Measurements from ENCODE around the gene EYS.
A peak's percentile ranks its signal among the peaks of the same experiment; 100 is the strongest.

Gene EYS

DNA sequence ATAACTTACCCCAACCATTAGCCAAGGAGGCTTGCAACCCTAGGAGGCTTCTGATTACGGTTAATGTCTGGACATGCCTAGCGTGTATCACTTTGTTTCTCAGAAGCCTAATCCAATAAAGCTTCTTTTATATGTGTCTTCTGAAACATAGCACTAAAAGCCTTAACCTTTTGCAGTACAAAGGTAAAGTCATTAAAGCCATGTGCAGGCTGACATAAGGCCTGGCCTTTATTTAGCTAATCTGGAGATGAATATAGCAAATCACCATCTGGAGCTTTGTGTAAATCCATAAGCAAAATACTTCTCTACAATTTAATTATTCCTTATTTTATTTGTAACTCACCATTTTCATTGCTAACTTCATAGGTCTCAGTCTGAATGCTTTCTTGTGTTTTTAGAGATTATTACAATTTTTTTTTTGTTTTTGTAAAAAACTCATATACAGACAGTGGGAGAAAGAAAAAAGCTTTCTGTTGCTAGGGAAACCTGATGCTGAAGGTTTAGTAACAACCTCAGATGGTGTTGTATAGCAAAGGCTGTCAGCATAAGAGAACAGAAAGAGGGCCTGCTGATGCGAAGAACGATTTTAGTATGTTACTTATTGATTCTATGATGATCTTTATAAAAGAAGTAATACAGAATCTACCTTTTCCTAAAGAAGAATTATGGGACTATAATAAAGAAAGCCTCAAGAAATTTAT is at the start of gene EYS:
Gene EYS (minus strand): TSS at position 101 of the 701 bp plus-strand sequence. CDS start 211,816 bp downstream, outside the sequence.
- DNase-seq (ENCODE audit: low spot score), result no peak

DNA sequence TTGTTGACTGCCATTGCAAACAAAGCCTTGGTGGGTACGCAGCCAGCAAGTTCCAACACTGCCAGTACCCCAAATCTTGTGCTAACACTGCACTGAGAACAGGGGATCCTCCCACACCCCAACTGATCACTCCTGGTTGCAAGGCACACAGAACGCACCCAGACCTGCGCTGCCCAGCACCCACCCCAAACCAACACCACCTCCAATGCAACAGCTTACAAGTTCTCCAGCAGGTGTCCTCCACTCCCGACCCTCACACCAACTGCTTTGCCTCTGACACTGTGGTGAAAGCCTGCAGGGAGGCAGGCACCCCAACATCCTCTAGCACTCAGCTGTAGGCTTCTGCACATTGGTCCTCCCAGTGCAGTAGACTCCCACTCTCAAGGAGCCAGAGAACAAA is 39.3 kb upstream of the EYS start:
- DNase-seq (ENCODE audit: low spot score), result no peak

DNA sequence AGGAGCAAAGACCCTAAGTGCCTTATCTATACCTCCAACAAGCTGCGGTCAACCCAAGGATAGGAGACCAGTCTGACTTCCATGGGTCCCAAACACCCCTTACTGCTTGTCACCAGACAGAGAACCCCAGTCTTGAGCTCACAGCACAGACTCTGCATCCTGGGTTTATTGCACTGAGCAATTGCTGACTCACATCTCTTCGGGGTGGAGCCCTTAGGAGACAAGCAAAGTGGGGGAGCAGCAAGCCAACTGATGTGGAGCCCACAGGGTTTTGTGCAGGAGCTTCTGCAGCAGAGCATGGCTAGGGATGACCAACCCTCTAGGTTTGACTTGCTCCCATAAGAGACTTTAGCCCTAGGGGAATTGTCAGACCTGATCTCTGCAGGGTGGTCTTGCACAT is 38.6 kb upstream of the EYS start:
- DNase-seq (ENCODE audit: low spot score), result no peak

GRCh38 chr6:65728879-65729479 is 22.0 kb upstream of the EYS start:
- no peak for DNase-seq (ENCODE audit: low spot score)

GRCh38 chr6:65719101-65719500 is 12.1 kb upstream of the EYS start:
- DNase-seq (ENCODE audit: low spot score), result no peak

GRCh38 chr6:65711531-65711930 is 4.5 kb upstream of the EYS start:
- DNase-seq (ENCODE audit: low spot score), result no peak

DNA sequence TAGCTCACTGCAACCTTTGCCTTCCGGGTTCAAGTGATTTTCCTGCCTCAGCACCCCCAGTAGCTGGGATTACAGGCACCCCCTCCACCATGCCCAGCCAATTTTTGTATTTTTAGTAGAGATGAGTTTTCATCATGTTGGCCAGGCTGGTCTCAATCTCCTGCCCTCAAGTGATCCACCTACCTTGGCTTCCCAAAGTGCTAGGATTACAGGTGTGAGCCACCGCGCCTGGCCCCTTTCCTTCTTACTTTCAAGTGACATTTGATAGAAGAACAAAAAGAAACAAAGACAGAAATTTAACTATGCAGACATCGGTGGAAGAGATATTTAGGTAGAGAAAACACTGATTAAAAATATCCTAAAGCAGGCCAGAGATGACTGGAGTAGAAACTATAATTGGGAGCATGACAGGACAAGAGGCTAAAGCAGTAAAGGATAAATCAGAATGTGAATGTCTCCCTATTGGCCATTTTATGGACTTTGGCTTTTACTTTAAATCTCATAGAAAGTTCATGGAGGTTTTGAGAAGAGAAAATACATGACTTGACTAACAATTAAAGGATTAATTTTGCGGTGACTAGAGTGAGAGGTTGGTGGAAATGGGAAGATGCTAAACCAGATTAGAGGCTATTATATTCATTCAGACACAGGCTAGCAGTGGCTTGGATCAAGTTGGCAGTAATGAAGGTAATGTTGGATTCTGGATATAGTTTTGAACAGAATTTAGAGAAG is 2.2 kb upstream of the EYS start:
- DNase-seq (ENCODE audit: low spot score), result no peak

DNA sequence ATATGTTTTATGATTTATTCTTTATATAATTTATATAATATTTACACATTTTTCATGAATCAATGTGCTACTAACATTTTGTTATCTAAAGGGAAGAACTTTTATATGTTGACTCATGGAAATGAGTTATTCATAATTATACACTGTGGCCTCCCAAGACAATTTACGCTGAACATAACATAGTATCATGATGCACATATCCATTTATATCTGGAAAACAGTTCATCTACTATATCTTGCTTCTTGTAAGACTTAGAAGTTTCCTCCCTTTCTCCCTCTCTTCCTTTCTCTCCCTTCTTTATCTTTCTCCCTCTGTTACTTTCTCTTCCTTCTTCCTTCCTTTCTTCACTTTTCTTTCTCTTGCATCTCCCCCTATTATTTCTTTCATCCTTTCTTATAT is 1.1 kb upstream of the EYS start:
- no peak for DNase-seq (ENCODE audit: low spot score)

GRCh38 chr6:65706436-65706835 is 590 bp downstream of the EYS start:
- DNase-seq (ENCODE audit: low spot score), result no peak

DNA sequence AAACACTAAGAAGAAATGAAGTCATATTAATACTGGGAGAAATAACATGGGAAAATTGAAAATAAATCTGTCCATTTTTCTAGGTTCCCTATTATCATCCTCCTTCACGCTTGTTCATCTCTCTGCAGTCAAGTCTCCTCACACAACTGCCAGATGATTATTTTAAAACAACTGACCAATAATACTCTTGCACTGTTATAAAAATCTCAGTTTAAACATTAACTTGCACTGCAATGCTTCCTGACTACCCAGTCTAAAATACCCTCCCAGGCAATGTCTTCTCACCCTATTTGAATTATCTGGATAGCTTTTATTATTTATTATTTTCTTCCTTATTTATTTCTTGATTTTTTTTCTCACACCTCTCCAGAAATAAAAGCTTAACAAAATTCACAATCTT is 5.7 kb downstream of the EYS start:
- no peak for DNase-seq (ENCODE audit: low spot score)

- no peak for DNase-seq (ENCODE audit: low spot score)
Measured at GRCh38 chr6:65700561-65700960, 6.5 kb downstream of the EYS start.

DNA sequence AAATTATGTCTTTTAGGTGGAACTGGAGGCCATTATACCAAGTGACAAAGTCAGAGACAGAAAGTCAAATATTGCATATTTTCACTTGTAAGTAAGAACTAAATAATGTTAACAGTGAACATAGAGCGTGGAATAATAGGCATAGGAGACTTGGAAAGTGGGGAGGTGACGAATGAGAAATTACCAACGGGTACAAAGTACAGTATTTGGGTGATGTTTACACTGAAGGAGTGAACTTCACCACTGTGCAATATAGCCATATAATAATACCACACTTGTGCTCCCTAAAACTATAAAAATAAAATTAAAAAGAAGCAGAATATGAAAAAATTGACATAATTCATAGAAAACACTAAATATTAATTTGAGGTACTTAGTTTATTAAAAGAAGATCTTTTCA is 14.9 kb downstream of the EYS start:
- no peak for DNase-seq (ENCODE audit: low spot score)

DNA sequence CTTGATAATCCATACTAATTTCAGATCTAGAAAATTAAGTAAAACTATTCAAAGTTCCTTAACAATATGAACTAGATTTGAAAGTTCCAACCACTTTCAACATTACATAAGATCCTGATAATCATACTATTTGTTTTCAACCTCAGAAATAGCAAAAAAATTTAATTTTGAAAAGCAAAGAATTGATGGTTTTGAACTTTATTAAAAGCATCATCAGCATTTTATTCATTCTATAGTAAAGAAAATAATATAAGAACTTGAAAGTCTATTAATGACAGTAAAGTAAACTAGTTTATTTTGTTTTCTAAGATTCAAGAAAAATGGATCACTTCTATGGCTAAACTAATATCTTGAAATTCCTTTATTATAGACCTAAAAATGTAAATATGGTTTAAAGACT is 26.8 kb downstream of the EYS start:
- DNase-seq (ENCODE audit: low spot score), result no peak

GRCh38 chr6:65671922-65672321 is 35.1 kb downstream of the EYS start:
- DNase-seq (ENCODE audit: low spot score), result no peak

GRCh38 chr6:65667916-65668656 is 38.9 kb downstream of the EYS start:
- DNase-seq (ENCODE audit: low spot score), result no peak

DNA sequence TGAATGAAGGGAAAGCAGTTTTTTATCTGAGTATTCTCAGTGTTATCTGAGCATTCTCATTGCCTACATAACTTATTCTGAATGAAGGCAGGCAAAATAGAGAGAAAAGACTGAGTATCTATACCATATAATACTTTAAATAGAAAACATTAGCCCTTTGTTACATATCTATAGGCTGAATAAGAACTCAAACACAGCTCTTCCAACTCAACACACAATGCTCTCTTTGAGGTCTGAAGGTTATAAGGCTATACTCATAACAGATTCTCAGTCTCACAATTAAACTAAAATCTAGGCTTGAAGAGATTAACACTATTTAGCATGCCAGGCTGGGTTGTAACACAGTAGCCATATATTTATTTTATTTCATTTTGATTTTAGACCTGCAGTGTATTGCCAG is 56.9 kb downstream of the EYS start:
- DNase-seq (ENCODE audit: low spot score), result peak; percentile 9

DNA sequence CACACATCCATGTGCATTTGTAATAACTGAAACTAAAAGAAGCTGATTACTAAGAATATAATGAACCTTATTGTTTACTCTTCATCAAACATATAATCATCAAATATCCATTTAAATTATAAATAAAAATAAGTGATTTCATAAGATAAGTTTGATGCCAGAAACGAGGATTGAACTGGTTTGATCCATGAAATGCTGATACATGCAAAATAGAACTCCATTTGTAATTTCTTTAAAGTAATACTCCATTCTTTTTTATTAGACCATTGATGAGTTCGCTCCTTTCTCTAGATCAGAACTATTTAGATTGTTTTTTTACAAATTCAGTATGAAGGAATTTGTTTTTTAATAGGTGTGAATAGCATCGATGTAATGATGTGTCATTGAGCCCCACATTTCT is 57.6 kb downstream of the EYS start:
- DNase-seq (ENCODE audit: low spot score), result no peak

GRCh38 chr6:65646544-65646943 is 60.5 kb downstream of the EYS start:
- DNase-seq (ENCODE audit: low spot score), result no peak

- DNase-seq (ENCODE audit: low spot score), result no peak
Measured at GRCh38 chr6:65642776-65643175, 64.2 kb downstream of the EYS start.

DNA sequence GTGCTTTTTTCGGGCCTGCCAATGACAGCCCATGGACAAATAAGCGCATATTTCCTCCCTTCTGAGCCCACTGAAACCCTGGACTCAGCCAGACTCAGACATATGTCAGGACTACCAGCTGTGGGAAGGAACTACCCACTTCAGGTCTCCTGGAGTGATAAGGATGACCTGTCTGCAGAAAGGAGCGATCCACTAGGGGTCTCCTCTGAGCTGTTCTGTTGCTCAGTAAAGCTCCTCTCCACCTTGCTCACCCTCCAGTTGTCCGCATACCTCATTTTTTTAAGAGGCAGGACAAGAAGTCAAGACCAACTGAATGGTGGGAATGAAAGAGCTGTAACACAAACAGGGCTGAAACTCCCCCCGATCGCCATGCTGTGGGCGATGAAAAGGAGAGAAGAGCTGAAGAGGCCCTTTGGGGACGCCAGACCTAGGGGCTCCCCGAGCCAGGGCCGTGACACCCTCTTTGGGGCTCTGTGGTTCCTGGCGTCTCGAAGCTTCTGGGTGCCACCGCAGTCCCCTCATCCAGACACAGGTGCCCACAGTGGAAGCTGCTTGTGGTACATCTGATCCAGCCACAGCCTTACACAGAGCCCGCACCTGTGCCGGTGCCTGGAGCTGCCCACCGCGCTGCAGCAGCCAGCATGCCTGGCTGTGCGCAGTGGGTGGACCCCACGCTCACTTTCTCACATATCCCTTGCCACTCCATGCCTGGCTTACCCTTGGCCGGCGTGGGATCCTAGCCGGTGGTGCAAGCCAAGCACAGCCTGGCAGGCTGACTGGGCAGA is 68.8 kb downstream of the EYS start:
- DNase-seq (ENCODE audit: low spot score), result no peak

- DNase-seq (ENCODE audit: low spot score), result no peak
Measured at GRCh38 chr6:65637289-65638046, 69.6 kb downstream of the EYS start.

All from COLO829 (cell line).